GM23338 (cell line): ENCODE measurements around the gene PKP3. TPM values are rescaled to one million over a fixed set of nuclear protein-coding genes. Genes with fewer than 3 reads are reported as not detected.

Source experiments
- ATAC-seq: fragments of 200-7000 bp; cut with Tn5 transposase; 3 replicates; pipeline ENCODE4 v1.9.1; 2020
- DNase-seq: peaks from one replicate; pipeline ENCODE4 v3.0.0-alpha.2; 2015; ENCODE audit warnings: low spot score
- H2AFZ ChIP-seq: fragments of 200-600 bp; sonication (generic); 2 replicates; pipeline ENCODE4 v1.8.0; 2016; ENCODE audit warnings: antibody characterized with exemption, mild to moderate bottlenecking, moderate library complexity
- H3F3A ChIP-seq: fragments of 200-600 bp; sonication (generic); replicated peaks from 2 replicates; pipeline ENCODE4 v1.8.0; 2017; ENCODE audit warnings: antibody characterized with exemption, mixed run types, low read depth
- H3K27ac ChIP-seq: fragments of 200-600 bp; sonication (generic); 2 replicates; pipeline ENCODE4 v1.6.1; 2016; ENCODE audit warnings: low read depth
- H3K27me3 ChIP-seq: fragments of 200-600 bp; sonication (generic); 2 replicates; pipeline ENCODE4 v1.8.0; 2016; ENCODE audit warnings: mild to moderate bottlenecking, mixed run types, moderate library complexity; ENCODE audit not compliant: insufficient read depth
- H3K36me3 ChIP-seq: fragments of 200-600 bp; sonication (generic); 2 replicates; pipeline ENCODE4 v1.8.0; 2016; ENCODE audit warnings: mild to moderate bottlenecking; ENCODE audit not compliant: insufficient read depth
- H3K4me1 ChIP-seq: fragments of 200-600 bp; sonication (generic); 2 replicates; pipeline ENCODE4 v1.8.0; 2016; ENCODE audit warnings: mild to moderate bottlenecking, moderate library complexity; ENCODE audit not compliant: insufficient read depth
- H3K4me2 ChIP-seq: fragments of 200-600 bp; sonication (generic); 2 replicates; pipeline ENCODE4 v1.7.1; 2017; ENCODE audit warnings: mixed run types
- H3K4me3 ChIP-seq: fragments of 200-600 bp; sonication (generic); 2 replicates; pipeline ENCODE4 v1.6.1; 2016; ENCODE audit warnings: mixed run types
- H3K79me2 ChIP-seq: fragments of 200-600 bp; sonication (generic); replicated peaks from 2 replicates; pipeline ENCODE4 v1.8.0; 2017; ENCODE audit warnings: mild to moderate bottlenecking; ENCODE audit not compliant: insufficient read depth
- H3K9me2 ChIP-seq: fragments of 200-600 bp; sonication (generic); 2 replicates; pipeline ENCODE4 v1.8.0; 2017; ENCODE audit not compliant: insufficient read depth
- H4K20me1 ChIP-seq: fragments of 200-600 bp; sonication (generic); replicated peaks from 2 replicates; pipeline ENCODE4 v1.8.0; 2017; ENCODE audit warnings: mild to moderate bottlenecking; ENCODE audit not compliant: insufficient read depth
- H3K27ac Mint-ChIP-seq: 2 replicates; pipeline ENCODE4 v1.8.0; 2020; ENCODE audit warnings: inconsistent platforms, mild to moderate bottlenecking, moderate library complexity, mixed read lengths
- H3K27me3 Mint-ChIP-seq: 3 replicates; pipeline ENCODE4 v1.8.0; 2022; ENCODE audit warnings: low read depth, mild to moderate bottlenecking, moderate library complexity, mixed read lengths, inconsistent platforms; ENCODE audit not compliant: insufficient read depth, poor library complexity
- H3K36me3 Mint-ChIP-seq: 3 replicates; pipeline ENCODE4 v1.8.0; 2021; ENCODE audit warnings: low read depth, mild to moderate bottlenecking, inconsistent platforms, moderate library complexity, mixed read lengths
- H3K4me1 Mint-ChIP-seq: 3 replicates; pipeline ENCODE4 v1.8.0; 2020; ENCODE audit warnings: mild to moderate bottlenecking, inconsistent platforms, mixed read lengths
- H3K4me3 Mint-ChIP-seq: 3 replicates; pipeline ENCODE4 v1.8.0; 2021; ENCODE audit warnings: moderate library complexity, mild to moderate bottlenecking, inconsistent platforms, mixed read lengths
- H3K9me3 Mint-ChIP-seq: 3 replicates; pipeline ENCODE4 v1.8.0; 2020; ENCODE audit warnings: moderate library complexity, mild to moderate bottlenecking, inconsistent platforms, mixed read lengths
- CREB1 ChIP-seq: fragments of 250-450 bp; sonication (Bioruptor Pico); IDR thresholded peaks from 2 replicates; pipeline ENCODE4 v1.5.0; 2020; ENCODE audit warnings: low read depth, mild to moderate bottlenecking, moderate library complexity
- ETS1 ChIP-seq: IDR thresholded peaks from 2 replicates; pipeline ENCODE4 v1.6.1; 2016; ENCODE audit warnings: antibody characterized with exemption
- EZH2 ChIP-seq: fragments of 200-600 bp; sonication (generic); IDR thresholded peaks from one replicate; pipeline ENCODE4 v1.8.0; 2017; ENCODE audit warnings: antibody characterized with exemption, mild to moderate bottlenecking, low read depth; ENCODE audit not compliant: unreplicated experiment
- EZH2phosphoT487 ChIP-seq: fragments of 200-600 bp; sonication (generic); IDR thresholded peaks from one replicate; pipeline ENCODE4 v1.8.1; 2018; ENCODE audit warnings: antibody characterized with exemption; ENCODE audit not compliant: unreplicated experiment
- NANOG ChIP-seq: IDR thresholded peaks from 2 replicates; pipeline ENCODE4 v1.6.1; 2016; ENCODE audit warnings: antibody characterized with exemption, borderline replicate concordance
- POLR2AphosphoS5 ChIP-seq: IDR thresholded peaks from 2 replicates; pipeline ENCODE4 v1.6.1; 2016; ENCODE audit warnings: antibody characterized with exemption, low read depth
- REST ChIP-seq: IDR thresholded peaks from one replicate; pipeline ENCODE4 v1.6.1; 2018; ENCODE audit warnings: antibody characterized with exemption; ENCODE audit not compliant: unreplicated experiment
- STAT1 ChIP-seq: IDR thresholded peaks from one replicate; pipeline ENCODE4 v1.6.1; 2016; ENCODE audit warnings: antibody characterized with exemption; ENCODE audit not compliant: unreplicated experiment
- ZNF114 ChIP-seq: fragments of 250-450 bp; sonication (Bioruptor Pico); IDR thresholded peaks from 2 replicates; pipeline ENCODE4 v1.5.0; 2020; ENCODE audit warnings: mild to moderate bottlenecking, moderate library complexity
- ZNF331 ChIP-seq: fragments of 250-450 bp; sonication (Bioruptor Pico); IDR thresholded peaks from 2 replicates; pipeline ENCODE4 v1.5.0; 2020; ENCODE audit warnings: low read depth, mild to moderate bottlenecking, moderate library complexity
- polyA plus RNA-seq: library from polyadenylated mRNA; unstranded; fragments of >200 nt; fragmentation: Nextera tagmentation; extraction: Ambion mirVana; gene quantifications from 2 replicates; pipeline ENCODE4 v1.2.1, GENCODE V29; 2016
- total RNA-seq: library from RNA; depleted of rRNA; stranded (reverse); fragments of >200 nt; shearing (Covaris generic); gene quantifications from 2 replicates; pipeline ENCODE4 v1.2.3, GENCODE V29; 2014
- TF ChIP-seq, protein P1 (sequence below): fragments of 250-450 bp; sonication (Bioruptor Pico); IDR thresholded peaks from 2 replicates; pipeline ENCODE4 v1.5.0; 2020; ENCODE audit warnings: mild to moderate bottlenecking, moderate library complexity

The PKP3 gene
- total and polyA plus RNA-seq, 2 experiments from 2014 or later, result 7.2 to 23.0 TPM

GRCh38 chr11:364991-365725, 28.9 kb upstream of the PKP3 start:
- no peaks in the 10 kb centered on the region for H3K36me3 ChIP-seq
- no peak overlapping the region for H2AFZ ChIP-seq
- peaks cover 15% of the 10 kb centered on the region for H3K4me1 Mint-ChIP-seq
- no peak for TF ChIP-seq POLR2AphosphoS5
- no peak for TF ChIP-seq ZNF114 (CRISPR knock-in tag)
- TF ChIP-seq STAT1, result no peak
- TF ChIP-seq, protein P1, sequence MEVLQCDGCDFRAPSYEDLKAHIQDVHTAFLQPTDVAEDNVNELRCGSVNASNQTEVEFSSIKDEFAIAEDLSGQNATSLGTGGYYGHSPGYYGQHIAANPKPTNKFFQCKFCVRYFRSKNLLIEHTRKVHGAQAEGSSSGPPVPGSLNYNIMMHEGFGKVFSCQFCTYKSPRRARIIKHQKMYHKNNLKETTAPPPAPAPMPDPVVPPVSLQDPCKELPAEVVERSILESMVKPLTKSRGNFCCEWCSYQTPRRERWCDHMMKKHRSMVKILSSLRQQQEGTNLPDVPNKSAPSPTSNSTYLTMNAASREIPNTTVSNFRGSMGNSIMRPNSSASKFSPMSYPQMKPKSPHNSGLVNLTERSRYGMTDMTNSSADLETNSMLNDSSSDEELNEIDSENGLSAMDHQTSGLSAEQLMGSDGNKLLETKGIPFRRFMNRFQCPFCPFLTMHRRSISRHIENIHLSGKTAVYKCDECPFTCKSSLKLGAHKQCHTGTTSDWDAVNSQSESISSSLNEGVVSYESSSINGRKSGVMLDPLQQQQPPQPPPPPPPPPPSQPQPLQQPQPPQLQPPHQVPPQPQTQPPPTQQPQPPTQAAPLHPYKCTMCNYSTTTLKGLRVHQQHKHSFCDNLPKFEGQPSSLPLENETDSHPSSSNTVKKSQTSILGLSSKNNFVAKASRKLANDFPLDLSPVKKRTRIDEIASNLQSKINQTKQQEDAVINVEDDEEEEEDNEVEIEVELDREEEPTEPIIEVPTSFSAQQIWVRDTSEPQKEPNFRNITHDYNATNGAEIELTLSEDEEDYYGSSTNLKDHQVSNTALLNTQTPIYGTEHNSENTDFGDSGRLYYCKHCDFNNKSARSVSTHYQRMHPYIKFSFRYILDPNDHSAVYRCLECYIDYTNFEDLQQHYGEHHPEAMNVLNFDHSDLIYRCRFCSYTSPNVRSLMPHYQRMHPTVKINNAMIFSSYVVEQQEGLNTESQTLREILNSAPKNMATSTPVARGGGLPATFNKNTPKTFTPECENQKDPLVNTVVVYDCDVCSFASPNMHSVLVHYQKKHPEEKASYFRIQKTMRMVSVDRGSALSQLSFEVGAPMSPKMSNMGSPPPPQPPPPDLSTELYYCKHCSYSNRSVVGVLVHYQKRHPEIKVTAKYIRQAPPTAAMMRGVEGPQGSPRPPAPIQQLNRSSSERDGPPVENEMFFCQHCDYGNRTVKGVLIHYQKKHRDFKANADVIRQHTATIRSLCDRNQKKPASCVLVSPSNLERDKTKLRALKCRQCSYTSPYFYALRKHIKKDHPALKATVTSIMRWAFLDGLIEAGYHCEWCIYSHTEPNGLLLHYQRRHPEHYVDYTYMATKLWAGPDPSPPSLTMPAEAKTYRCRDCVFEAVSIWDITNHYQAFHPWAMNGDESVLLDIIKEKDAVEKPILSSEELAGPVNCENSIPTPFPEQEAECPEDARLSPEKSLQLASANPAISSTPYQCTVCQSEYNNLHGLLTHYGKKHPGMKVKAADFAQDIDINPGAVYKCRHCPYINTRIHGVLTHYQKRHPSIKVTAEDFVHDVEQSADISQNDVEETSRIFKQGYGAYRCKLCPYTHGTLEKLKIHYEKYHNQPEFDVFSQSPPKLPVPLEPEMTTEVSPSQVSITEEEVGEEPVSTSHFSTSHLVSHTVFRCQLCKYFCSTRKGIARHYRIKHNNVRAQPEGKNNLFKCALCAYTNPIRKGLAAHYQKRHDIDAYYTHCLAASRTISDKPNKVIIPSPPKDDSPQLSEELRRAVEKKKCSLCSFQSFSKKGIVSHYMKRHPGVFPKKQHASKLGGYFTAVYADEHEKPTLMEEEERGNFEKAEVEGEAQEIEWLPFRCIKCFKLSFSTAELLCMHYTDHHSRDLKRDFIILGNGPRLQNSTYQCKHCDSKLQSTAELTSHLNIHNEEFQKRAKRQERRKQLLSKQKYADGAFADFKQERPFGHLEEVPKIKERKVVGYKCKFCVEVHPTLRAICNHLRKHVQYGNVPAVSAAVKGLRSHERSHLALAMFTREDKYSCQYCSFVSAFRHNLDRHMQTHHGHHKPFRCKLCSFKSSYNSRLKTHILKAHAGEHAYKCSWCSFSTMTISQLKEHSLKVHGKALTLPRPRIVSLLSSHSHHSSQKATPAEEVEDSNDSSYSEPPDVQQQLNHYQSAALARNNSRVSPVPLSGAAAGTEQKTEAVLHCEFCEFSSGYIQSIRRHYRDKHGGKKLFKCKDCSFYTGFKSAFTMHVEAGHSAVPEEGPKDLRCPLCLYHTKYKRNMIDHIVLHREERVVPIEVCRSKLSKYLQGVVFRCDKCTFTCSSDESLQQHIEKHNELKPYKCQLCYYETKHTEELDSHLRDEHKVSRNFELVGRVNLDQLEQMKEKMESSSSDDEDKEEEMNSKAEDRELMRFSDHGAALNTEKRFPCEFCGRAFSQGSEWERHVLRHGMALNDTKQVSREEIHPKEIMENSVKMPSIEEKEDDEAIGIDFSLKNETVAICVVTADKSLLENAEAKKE (CRISPR knock-in tag), result no peak
- no peak for TF ChIP-seq CREB1
- no peak for TF ChIP-seq EZH2
- TF ChIP-seq REST, result no peak
- no peak for TF ChIP-seq EZH2phosphoT487
- TF ChIP-seq ZNF331 (CRISPR knock-in tag), result no peak
- no peak for TF ChIP-seq NANOG
- no peak for TF ChIP-seq ETS1
- H3K4me3 ChIP-seq, result no peak overlapping the region
- H3K27ac Mint-ChIP-seq, result no peak overlapping the region
- H3K9me2 ChIP-seq, result no peaks in the 10 kb centered on the region
- H3K4me3 Mint-ChIP-seq, result no peak overlapping the region
- peaks cover 21% of the 10 kb centered on the region for H3K27me3 Mint-ChIP-seq
- no peak for DNase-seq
- peaks cover 11% of the 10 kb centered on the region for H3K36me3 Mint-ChIP-seq
- H4K20me1 ChIP-seq, result no peaks in the 10 kb centered on the region
- peaks cover 47% of the 10 kb centered on the region for H3K9me3 Mint-ChIP-seq
- H3K4me1 ChIP-seq, result 0 out of 2 replicates have a peak, but pooled peaks cover 9% of the 10 kb centered on the region
- H3K27me3 ChIP-seq, result no peaks in the 10 kb centered on the region
- H3F3A ChIP-seq, result peaks cover 17% of the 10 kb centered on the region; the same call in 1 of the 2 replicates
- H3K79me2 ChIP-seq, result peaks cover 2% of the 10 kb centered on the region; the same call in 1 of the 2 replicates
- no peak for ATAC-seq
- H3K4me2 ChIP-seq, result no peak overlapping the region
- no peak overlapping the region for H3K27ac ChIP-seq
